Nucleus accumbens (tissue), 56 donors: ENCODE results near the gene ACTL7A.
A peak's percentile ranks its signal among the peaks of the same experiment; 100 is the strongest.
"Not testable (repeated sequence)": the region's sequence is repeated elsewhere in the genome, so short reads cannot be mapped to it uniquely, and the experiment has no call there.

ENCODE experiments used
- DNase-seq, 56 donors: peaks; one replicate each; lab custom pipeline; 2025; lab: John Stamatoyannopoulos, UW

Gene ACTL7A, protein sequence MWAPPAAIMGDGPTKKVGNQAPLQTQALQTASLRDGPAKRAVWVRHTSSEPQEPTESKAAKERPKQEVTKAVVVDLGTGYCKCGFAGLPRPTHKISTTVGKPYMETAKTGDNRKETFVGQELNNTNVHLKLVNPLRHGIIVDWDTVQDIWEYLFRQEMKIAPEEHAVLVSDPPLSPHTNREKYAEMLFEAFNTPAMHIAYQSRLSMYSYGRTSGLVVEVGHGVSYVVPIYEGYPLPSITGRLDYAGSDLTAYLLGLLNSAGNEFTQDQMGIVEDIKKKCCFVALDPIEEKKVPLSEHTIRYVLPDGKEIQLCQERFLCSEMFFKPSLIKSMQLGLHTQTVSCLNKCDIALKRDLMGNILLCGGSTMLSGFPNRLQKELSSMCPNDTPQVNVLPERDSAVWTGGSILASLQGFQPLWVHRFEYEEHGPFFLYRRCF

GRCh38 chr9:108861997-108862396 lies at the start of gene ACTL7A:
ACTL7A (plus strand) TSS chr9:108862266; CDS start chr9:108862323, 57 bp downstream.
- DNase-seq = no peak

DNA sequence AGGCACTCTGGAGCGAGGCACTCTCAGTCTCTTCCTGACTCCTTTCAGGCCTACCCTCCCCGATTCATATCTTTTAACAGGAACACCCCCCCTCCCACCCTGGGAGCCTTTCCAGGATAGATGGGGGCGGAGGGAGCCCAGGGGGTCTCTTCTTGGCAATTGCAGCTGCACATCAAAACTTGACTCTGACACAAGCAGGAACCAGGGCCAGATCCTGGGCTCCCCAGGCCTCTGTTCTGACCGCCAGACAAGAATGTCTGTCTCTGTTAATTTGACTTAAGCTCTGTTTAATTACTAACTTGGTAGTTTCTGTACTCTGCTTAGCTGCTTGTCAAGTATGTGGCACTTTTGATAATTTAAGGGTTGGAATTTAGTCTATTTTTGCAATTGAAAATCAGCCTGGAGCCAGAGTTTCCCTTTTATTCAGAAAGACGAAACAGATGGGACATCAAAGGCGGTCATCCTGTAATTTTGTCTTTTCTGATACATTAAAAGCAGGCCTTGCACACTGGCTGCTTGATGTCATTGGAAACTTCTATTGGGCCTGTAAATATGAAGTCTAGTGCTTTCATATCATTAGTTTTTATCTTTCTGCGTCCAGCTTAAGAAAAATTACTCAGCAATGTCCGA lies 49.6 kb upstream of the ACTL7A start:
- DNase-seq = peak in 1 of 56 donors; percentile 4

DNA sequence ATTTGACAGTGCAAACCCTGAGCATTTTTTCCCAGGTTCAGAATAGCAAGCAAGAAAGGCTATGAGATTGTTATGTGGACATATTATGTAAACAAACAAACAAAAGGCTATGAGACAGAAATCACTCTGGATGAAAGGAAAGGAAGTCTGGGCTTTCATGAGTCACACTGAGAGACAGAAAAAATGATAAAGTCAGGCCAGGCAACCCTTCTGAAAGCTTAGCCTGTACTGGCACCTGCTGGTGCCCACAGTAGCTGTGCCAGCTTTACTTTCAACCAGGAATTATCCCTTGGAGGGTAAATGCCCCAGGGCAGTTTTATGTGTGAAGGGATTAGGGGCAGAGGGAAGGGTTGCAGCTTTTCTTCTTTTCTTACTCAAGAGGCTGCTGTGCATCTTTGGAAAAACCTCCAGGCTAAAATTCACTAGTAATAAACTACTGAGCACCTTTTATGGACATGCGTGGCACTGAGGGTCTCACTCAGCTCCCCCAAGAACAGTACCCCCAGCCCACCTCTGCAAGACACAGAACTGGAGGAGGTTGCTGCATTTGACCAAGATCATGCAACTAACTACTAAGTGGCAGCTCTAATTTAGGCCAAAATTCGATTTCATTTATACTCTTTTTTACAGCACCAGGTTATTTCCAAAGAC lies 48.0 kb upstream of the ACTL7A start:
- DNase-seq = peak in 20 of 56 donors; percentile 0 to 29 (median 6)

DNA sequence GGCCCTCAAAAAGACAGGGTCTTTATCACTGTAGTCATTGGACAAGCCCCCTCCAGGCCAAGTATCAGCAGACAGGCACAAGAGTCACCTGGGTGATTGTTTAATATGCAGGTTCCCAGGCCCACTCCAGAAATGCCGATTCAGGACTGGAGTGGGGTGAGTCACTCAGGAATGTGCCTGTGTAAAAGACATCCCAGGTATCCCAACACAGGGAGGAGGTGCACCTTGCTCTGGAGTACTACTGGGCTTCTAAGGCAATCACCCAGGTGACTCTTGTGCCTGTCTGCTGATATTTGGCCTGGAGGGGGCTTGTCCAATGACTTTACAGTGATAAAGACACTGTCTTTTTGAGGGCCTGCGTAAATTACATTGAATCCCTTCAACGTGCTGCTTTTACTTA lies 46.9 kb upstream of the ACTL7A start:
- no peak for DNase-seq

- DNase-seq = peak in 3 of 56 donors; percentile 1 to 5 (median 3)
Observed at GRCh38 chr9:108816037-108816436, 46.0 kb upstream of the ACTL7A start.

DNA sequence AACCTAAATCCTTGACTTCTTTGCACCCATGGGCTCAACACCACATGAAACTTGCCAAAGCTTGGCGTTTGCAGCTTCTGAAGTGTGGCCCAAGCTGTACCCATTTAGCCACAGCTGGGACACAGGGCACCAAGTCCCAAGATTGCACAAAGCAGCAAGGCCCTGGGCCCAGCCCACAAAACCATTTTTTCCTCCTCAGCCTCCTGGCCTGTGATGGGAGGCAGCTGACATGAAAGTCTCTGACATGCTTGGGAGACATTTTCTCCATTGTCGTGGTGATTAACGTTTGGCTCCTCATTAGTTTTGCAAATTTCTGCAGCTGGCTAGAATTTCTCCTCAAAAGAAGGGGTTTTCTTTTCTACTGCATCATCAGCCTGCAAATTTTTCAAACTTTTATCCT lies 38.2 kb upstream of the ACTL7A start:
- no peak for DNase-seq

- DNase-seq = no peak
Observed at GRCh38 chr9:108830272-108830671, 31.8 kb upstream of the ACTL7A start.

DNA sequence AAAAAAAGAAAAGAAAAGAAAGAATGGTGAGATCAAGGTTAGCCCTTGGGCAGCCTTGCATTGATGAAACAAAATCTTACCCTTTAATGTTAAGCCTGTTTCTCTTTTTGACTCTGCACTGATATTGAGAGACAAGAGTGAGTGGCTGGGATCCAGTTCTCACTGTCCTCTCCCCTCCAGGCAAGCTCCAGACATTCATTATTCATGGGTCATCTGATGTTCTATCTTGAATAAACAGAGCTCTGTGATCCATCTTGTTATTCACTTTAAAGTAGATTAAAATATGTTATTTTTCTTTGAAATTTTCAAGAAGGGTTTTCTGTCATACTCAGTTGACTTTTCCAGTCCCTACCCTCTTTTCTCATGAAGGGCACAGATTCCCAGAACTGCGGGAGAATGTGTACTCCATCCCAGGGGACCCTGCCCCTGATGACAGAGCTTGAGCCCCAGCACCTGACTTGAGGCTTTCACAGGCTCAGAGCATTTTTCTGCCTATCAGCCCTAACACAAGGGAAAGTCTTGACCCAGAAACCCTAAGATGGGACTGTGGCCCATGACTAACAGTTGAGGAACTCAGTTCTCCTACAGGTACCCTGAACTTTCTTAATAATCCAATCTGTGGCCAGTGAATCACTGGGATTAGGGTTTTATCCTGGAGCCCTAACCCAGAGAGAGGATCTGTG lies 30.4 kb upstream of the ACTL7A start:
- no peak for DNase-seq

DNA sequence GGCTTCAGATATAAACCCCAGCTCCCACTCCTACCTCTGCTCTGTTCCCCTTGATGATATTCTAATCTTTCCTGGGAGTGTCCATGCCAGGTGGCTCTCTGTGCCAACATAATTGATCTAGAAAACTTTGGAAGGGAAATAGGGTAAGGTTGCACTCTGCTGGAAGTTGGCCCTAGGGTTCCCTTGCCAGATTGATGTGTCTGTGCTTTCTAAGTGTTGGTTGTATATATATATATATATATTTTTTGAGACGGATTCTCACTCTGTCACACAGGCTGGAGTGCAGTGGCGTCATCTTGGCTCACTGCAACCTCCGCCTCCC lies 29.9 kb upstream of the ACTL7A start:
- no peak for DNase-seq

DNA sequence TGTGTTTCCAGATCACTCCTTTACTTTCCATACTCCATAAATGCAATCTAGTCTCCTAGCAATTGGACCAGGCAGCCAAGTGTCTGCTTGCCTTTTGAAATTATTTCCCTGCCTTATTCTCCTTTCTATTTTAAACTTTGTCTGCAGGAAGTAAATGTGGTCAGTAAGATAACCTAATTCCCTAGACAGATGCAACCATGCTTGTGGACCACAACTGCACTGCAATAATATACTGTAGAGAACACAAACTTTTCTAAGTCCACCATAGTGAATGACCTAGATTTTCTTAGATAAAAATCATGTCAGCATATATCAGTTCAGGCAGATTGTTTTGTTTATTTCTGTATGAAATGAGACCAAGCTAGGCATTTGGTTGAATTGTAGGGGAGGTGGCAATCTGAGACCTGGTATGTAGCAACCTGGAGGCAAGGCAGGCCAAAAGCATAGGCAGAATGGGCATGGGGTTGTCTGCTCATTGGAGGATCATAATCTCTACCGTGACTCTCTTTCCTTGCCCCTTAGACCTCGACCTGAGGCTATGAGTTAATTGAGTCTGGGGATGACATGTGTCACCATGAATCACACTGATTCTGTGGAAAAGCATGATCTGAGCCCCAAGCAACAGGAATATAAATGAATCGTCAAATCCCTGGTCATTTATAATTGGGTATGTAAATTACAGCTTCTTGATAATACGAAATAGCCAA lies 27.0 kb upstream of the ACTL7A start:
- no peak for DNase-seq

DNA sequence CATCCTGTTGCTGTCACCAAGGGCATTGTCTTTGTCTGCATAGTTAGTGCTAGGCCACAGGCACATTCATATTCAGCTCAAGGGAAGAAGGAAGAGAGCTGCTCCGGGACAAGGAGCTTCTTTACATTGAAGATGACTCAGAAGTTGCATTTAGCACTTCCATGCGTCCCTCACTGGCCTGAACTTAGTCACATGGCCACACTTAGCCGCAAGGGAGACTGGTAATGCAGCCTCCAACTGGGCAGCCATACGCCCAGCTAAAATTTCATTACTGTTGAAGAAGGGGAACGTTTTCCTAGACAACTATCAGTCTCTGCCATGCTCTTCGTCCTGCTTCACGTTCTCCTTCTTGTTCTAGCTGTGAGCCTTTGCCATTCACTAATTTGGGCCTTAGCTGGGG lies 26.2 kb upstream of the ACTL7A start:
- no peak for DNase-seq

DNA sequence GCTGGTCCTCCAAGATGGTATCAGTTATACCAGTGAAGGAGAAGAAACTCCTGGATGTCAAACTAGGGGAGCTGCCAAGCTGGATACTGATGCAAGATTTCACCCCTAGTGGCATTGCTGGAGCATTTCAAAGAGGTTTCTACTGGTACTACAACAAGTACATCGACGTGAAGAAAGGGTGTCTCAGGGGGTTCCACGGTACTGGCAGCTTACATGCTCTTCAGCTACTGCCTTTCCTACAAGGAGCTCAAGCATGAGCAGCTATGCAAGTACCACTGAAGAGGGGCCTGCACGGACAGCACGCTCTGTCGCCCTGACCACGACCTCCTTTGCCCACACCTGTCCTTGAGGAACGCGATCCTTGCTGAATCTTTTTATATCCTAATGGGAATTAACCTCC lies 25.7 kb upstream of the ACTL7A start:
- no peak for DNase-seq

DNA sequence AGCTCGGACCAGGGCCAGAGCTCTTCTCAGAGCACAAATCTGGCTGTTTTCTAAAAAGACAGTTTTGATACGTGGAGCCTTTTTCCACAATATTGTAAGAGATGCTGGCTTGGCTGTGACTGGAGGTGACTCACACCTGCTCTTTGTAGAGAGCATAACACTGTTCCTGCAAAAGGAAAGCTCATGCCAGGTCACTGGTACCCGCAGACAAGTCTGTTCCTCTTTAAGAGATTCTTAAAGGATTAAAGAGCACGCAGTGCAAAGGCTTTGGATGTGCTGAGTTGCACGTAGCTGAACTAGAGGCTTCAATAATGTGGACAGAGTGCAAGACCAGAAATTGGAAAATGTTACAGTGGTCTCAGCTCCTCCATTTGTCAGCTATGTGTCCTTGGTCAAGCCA lies 25.3 kb upstream of the ACTL7A start:
- no peak for DNase-seq

DNA sequence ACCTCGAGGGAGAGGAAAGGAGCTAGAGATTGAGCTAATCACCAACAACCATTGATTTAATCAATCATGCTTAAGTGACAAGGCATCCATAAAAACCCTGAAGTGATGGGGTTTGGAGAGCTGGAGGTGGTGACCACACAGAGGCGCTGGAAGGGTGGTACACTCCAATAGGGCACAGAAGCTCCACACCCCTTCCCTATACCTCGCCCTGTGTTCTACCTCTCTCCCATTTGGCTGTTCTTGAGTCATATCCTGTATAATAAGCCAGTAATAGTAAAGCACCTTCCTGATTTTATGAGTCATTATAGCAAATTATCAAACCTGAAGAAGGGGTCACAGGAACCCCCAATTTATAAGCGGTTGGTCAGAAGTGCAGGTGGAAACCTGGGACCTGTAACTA lies 24.5 kb upstream of the ACTL7A start:
- no peak for DNase-seq

DNA sequence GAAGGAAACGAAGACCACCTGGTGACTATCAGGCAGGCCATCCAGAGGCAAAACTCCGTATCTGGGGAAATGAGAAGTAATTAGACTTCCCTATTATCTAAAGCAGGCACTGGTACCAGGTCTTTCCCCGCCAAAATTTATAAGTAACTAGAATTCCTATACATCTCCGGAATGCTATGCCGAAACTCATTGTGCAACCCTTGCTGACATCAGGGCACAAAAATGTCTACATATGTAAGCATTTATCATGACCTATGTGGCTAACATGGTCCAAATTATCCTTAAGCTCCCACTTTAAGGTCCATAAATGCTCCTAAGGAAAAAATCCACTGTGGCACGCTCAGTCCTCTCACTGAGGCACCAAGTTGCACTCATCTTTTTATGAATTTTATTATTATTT lies 24.0 kb upstream of the ACTL7A start:
- DNase-seq = no peak

DNA sequence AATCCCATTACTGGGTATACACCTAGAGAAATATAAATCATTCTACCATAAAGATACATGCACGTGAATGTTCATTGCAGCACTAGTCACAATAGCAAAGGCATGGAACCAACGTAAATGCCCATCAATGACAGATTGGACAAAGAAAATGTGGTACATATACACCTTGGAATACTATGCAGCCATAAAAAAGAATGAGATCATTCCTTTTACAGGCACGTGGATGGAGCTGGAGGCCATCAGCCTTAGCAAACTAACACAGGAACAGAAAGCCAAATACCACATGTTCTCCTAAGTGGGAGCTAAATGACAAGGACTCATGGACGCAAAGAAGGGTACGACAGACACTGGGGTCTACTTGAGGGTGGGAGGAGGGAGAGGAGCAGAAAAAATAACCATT lies 22.5 kb upstream of the ACTL7A start:
- not testable (repeated sequence) for DNase-seq

DNA sequence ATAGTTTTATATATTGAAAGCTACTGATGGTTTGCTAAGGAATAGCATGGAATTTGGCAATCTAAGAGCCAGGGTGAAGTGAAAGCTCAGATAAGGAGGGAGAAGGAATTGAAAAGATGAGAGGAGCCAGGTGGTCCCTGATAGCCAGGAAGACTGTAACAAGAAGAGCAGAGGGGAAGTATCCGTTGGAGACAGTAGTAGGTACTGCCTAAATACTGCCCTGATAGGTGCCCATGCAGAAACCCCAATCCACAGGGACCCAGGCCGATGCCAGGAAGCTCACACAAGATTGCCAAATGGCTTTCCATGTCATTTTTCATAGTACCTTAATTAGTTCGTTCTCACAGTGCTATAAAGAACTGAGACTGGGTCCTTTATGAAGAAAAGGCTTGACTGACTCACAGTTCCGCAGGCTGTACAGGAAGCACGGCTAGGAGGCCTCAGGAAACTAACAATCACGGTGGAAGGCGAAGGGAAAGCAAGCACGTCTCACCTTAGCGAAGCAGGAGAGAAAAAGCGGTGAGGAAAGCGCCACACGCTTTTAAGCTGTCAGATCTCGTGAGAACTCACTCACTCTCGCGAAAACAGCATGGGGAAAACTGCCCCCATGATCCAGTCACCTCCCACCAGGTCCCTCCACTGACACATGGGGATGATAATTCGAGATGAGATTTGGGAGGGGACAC lies 19.3 kb upstream of the ACTL7A start:
- no peak for DNase-seq

GRCh38 chr9:108844391-108844790 lies 17.7 kb upstream of the ACTL7A start:
- no peak for DNase-seq

DNA sequence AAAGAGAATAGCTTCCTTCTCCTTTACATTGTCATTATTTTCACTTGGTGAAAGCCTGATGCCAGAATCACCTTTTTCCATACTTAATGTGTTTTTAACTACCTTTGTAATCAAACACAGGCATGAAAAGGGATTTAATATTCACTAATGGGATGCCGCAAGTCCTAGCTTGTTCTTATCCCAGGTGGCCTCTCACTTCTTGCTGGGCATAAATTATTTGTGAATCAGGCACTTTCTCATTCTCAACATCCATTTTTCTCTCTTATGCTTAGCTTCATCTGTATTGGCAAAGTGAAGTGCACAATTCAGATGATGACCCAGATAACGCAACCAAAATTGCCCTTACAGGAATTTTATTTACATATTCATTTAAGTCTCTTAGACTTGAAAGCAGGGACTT lies 17.2 kb upstream of the ACTL7A start:
- DNase-seq = no peak

GRCh38 chr9:108845507-108845906 lies 16.6 kb upstream of the ACTL7A start:
- DNase-seq = no peak
